K562 (cell line): ENCODE results near the gene ZNF514. TPM values are rescaled to one million over a fixed set of nuclear protein-coding genes. Genes with fewer than 3 reads are reported as not detected.
A peak's percentile ranks its signal among the peaks of the same experiment; 100 is the strongest.

Experiments
- ADNP ChIP-seq: fragments of 200-800 bp; sonication (Bioruptor generic); IDR thresholded peaks from 2 replicates; pipeline ENCODE4 v1.6.1; 2016; ENCODE audit warnings: missing genetic modification characterization, missing compliant biosample characterization
- BRD4 ChIP-seq: fragments of 200-600 bp; sonication (generic); IDR thresholded peaks from 2 replicates; pipeline ENCODE4 v1.6.1; 2017; ENCODE audit warnings: inconsistent platforms
- CHD4 ChIP-seq: fragments of 200-600 bp; sonication (generic); IDR thresholded peaks from 3 replicates; pipeline ENCODE4 v1.6.1; 2012; ENCODE audit warnings: low read depth, mild to moderate bottlenecking, mixed read lengths, low read length, inconsistent platforms; ENCODE audit not compliant: insufficient read depth, insufficient replicate concordance, poor library complexity, severe bottlenecking
- GABPA ChIP-seq: fragments of 200-800 bp; sonication (Bioruptor generic); conservative IDR thresholded peaks from 2 replicates; pipeline ENCODE4 v1.6.1; 2016; ENCODE audit warnings: low read depth, missing genetic modification characterization, missing compliant biosample characterization
- NELFE ChIP-seq: IDR thresholded peaks from 2 replicates; pipeline ENCODE4 v1.6.1; 2011; ENCODE audit warnings: mild to moderate bottlenecking; ENCODE audit not compliant: insufficient read depth, insufficient read length
- POLR2A ChIP-seq: fragments of 450-650 bp; conservative IDR thresholded peaks from 2 replicates; pipeline ENCODE4 v1.6.1; 2016
- PURB ChIP-seq: sonication (generic); formaldehyde crosslinking; IDR thresholded peaks from 2 replicates; pipeline ENCODE4 v1.9.0; 2021; ENCODE audit warnings: low read depth, mild to moderate bottlenecking, missing genetic modification reagents
- PYGO2 ChIP-seq: fragments of 450-650 bp; IDR thresholded peaks from 2 replicates; pipeline ENCODE4 v1.6.1; 2016; ENCODE audit warnings: mild to moderate bottlenecking, missing genetic modification characterization, moderate library complexity, missing compliant biosample characterization
- SMAD4 ChIP-seq: fragments of 250-450 bp; sonication (Bioruptor Pico); conservative IDR thresholded peaks from 2 replicates; pipeline ENCODE4 v1.8.0; 2021; ENCODE audit warnings: inconsistent platforms, mild to moderate bottlenecking, moderate library complexity
- TBL1XR1 ChIP-seq, 2 experiments: IDR thresholded peaks; 2 replicates each; pipeline ENCODE4 v1.6.1; 2012; ENCODE audit warnings: improper control_type of control experiment in 2 of 2, low read length in 2 of 2, mild to moderate bottlenecking in 1 of 2
- THRB ChIP-seq: fragments of 450-650 bp; formaldehyde crosslinking; conservative IDR thresholded peaks from 2 replicates; pipeline ENCODE4 v1.4.0; 2022; ENCODE audit warnings: mild to moderate bottlenecking, missing genetic modification characterization
- ZNF695 ChIP-seq: fragments of 450-650 bp; formaldehyde crosslinking; IDR thresholded peaks from 2 replicates; pipeline ENCODE4 v1.4.0; 2020; ENCODE audit warnings: mild to moderate bottlenecking, moderate library complexity
- polyA plus RNA-seq, 8 experiments: library from polyadenylated mRNA; depleted of rRNA in 4 of 8; stranded (reverse) in 5 of 8; unstranded in 3 of 8; fragments of >200 nt; fragmentation: Nextera tagmentation in 2 of 8; fragmentation: Illumina TruSeq in 1 of 8; extraction: Ambion mirVana in 2 of 8; extraction: Trizol in 1 of 8; gene quantifications; 2 replicates each; pipeline versions ENCODE4 v1.2.1 to v1.2.3, GENCODE V29; 2011 to 2014; ENCODE audit warnings: inconsistent platforms in 1 of 8, missing spikeins in 1 of 8
- total RNA-seq, 7 experiments: library from RNA; depleted of rRNA in 6 of 7; stranded (reverse); fragments of >200 nt in 6 of 7; fragmentation: Illumina TruSeq in 2 of 7; extraction: Trizol in 2 of 7; gene quantifications; 2 replicates each; pipeline versions ENCODE4 v1.2.1 to v1.2.3, GENCODE V29; 2011 to 2021; ENCODE audit warnings: low replicate concordance in 1 of 7
- TF ChIP-seq, protein P1 (sequence below): fragments of 250-450 bp; sonication (Bioruptor Pico); IDR thresholded peaks from 2 replicates; pipeline ENCODE4 v1.4.0; 2020; ENCODE audit warnings: mild to moderate bottlenecking, moderate library complexity, borderline replicate concordance
- TF ChIP-seq, protein P2 (sequence below): sonication (generic); formaldehyde crosslinking; IDR thresholded peaks from 2 replicates; pipeline ENCODE4 v1.8.0; 2023; ENCODE audit warnings: mild to moderate bottlenecking, missing genetic modification reagents
- TF ChIP-seq, protein P3 (sequence below): fragments of 250-450 bp; sonication (Bioruptor Pico); IDR thresholded peaks from 2 replicates; pipeline ENCODE4 v1.8.0; 2021; ENCODE audit warnings: moderate library complexity, mild to moderate bottlenecking, inconsistent platforms
- TF ChIP-seq, protein P4 (sequence below): sonication (generic); formaldehyde crosslinking; IDR thresholded peaks from 2 replicates; pipeline ENCODE4 v1.8.0; 2022; ENCODE audit warnings: mild to moderate bottlenecking, low read depth, missing genetic modification reagents

The ZNF514 gene
- total and polyA plus RNA-seq, 9 of the 15 experiments (the other 6 are each of a cell fraction or from before 2014, with no cell fraction given), result 7.5 to 17.7 (median 11.4) TPM

DNA sequence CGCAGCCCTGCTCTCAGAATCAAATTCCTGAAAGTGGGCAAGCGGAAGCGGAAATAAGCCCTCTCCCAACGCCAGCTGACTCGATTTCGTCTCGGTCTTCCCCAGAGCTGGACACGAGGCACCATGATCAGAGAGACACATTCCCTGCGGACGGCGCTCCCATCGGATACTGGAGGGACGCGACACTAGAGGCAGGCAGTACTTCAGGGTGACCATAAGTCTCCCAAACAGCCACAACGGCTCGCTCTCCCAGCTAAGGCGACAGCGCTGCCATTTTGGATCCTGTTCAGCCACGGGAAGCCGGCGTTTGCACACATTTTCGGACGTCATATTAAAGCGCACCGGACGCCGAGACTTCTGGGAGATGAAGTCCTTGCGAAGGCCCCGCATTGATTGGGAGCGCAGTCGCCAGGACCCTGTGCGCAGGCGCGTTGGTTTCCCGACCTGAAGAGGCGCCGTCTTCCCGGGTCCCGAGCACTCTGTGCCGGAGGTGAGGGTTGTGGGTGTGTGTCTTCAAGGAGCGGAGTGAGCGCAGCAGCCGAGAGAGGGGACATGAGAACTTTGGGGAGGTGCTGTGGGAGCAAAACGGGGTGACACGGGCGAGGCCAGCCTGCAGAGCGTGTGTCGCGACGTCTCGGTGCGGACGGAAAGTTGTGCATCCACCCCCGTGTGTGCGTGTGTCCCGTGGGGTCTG, 5.9 kb upstream of the ZNF514 start, which contains the start of gene ZNF2 (continued):
- TF ChIP-seq, protein P1, sequence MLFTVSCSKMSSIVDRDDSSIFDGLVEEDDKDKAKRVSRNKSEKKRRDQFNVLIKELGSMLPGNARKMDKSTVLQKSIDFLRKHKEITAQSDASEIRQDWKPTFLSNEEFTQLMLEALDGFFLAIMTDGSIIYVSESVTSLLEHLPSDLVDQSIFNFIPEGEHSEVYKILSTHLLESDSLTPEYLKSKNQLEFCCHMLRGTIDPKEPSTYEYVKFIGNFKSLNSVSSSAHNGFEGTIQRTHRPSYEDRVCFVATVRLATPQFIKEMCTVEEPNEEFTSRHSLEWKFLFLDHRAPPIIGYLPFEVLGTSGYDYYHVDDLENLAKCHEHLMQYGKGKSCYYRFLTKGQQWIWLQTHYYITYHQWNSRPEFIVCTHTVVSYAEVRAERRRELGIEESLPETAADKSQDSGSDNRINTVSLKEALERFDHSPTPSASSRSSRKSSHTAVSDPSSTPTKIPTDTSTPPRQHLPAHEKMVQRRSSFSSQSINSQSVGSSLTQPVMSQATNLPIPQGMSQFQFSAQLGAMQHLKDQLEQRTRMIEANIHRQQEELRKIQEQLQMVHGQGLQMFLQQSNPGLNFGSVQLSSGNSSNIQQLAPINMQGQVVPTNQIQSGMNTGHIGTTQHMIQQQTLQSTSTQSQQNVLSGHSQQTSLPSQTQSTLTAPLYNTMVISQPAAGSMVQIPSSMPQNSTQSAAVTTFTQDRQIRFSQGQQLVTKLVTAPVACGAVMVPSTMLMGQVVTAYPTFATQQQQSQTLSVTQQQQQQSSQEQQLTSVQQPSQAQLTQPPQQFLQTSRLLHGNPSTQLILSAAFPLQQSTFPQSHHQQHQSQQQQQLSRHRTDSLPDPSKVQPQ (CRISPR knock-in tag), result no peak
- TF ChIP-seq POLR2A (peak; percentile 97), SMAD4 (CRISPR knock-in tag) (no peak), CHD4 (no peak), ZNF695 (CRISPR knock-in tag) (no peak), NELFE (no peak), PYGO2 (tag) (no peak), PURB (CRISPR knock-in tag) (no peak), THRB (CRISPR knock-in tag) (0 out of 2 replicates have a peak, but pooled peaks have one; percentile 24), ADNP (tag) (no peak), TBL1XR1 (IDR thresholded peaks at IDR 0.05; ENCODE audit: low read length in 2 of 2) (peak in 1 of 2 experiments; percentile 69; a peak in 1 of 4 replicates), BRD4 (no peak; the same call in 1 of the 2 replicates), GABPA (peak; percentile 95)
- TF ChIP-seq, protein P2, sequence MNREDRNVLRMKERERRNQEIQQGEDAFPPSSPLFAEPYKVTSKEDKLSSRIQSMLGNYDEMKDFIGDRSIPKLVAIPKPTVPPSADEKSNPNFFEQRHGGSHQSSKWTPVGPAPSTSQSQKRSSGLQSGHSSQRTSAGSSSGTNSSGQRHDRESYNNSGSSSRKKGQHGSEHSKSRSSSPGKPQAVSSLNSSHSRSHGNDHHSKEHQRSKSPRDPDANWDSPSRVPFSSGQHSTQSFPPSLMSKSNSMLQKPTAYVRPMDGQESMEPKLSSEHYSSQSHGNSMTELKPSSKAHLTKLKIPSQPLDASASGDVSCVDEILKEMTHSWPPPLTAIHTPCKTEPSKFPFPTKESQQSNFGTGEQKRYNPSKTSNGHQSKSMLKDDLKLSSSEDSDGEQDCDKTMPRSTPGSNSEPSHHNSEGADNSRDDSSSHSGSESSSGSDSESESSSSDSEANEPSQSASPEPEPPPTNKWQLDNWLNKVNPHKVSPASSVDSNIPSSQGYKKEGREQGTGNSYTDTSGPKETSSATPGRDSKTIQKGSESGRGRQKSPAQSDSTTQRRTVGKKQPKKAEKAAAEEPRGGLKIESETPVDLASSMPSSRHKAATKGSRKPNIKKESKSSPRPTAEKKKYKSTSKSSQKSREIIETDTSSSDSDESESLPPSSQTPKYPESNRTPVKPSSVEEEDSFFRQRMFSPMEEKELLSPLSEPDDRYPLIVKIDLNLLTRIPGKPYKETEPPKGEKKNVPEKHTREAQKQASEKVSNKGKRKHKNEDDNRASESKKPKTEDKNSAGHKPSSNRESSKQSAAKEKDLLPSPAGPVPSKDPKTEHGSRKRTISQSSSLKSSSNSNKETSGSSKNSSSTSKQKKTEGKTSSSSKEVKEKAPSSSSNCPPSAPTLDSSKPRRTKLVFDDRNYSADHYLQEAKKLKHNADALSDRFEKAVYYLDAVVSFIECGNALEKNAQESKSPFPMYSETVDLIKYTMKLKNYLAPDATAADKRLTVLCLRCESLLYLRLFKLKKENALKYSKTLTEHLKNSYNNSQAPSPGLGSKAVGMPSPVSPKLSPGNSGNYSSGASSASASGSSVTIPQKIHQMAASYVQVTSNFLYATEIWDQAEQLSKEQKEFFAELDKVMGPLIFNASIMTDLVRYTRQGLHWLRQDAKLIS (CRISPR knock-in tag), result 0 out of 2 replicates have a peak, but pooled peaks have one; percentile 38
- TF ChIP-seq, protein P3, sequence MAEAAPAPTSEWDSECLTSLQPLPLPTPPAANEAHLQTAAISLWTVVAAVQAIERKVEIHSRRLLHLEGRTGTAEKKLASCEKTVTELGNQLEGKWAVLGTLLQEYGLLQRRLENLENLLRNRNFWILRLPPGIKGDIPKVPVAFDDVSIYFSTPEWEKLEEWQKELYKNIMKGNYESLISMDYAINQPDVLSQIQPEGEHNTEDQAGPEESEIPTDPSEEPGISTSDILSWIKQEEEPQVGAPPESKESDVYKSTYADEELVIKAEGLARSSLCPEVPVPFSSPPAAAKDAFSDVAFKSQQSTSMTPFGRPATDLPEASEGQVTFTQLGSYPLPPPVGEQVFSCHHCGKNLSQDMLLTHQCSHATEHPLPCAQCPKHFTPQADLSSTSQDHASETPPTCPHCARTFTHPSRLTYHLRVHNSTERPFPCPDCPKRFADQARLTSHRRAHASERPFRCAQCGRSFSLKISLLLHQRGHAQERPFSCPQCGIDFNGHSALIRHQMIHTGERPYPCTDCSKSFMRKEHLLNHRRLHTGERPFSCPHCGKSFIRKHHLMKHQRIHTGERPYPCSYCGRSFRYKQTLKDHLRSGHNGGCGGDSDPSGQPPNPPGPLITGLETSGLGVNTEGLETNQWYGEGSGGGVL (CRISPR knock-in tag), result no peak
- TF ChIP-seq, protein P4, sequence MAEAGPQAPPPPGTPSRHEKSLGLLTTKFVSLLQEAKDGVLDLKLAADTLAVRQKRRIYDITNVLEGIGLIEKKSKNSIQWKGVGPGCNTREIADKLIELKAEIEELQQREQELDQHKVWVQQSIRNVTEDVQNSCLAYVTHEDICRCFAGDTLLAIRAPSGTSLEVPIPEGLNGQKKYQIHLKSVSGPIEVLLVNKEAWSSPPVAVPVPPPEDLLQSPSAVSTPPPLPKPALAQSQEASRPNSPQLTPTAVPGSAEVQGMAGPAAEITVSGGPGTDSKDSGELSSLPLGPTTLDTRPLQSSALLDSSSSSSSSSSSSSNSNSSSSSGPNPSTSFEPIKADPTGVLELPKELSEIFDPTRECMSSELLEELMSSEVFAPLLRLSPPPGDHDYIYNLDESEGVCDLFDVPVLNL, result no peak; the same call in 1 of the 2 replicates
